ENCODE measurements around the gene SEC31A.

SEC31A gene

GRCh38 chr4:82780752-82781231 is 110.2 kb downstream of the SEC31A start (continued):
- TF ChIP-seq ELK4 (IDR thresholded peaks at IDR 0.05; ENCODE audit: borderline replicate concordance, low read depth, low read length) (no peak), ZSCAN30 (tag by site-specific recombination; IDR thresholded peaks at IDR 0.05) (0 out of 2 replicates have a peak, but pooled peaks have one; percentile 49), ZNF423 (tag by site-specific recombination; IDR thresholded peaks at IDR 0.05) (peak; percentile 89), ZBTB8A (tag by site-specific recombination; IDR thresholded peaks at IDR 0.05) (peak; percentile 87), ZNF341 (tag by site-specific recombination; IDR thresholded peaks at IDR 0.05; ENCODE audit: low read depth) (peak; percentile 61; the same call in 1 of the 2 replicates), ZNF266 (tag by site-specific recombination; IDR thresholded peaks at IDR 0.05; ENCODE audit: low read depth) (no peak), ZNF626 (tag by site-specific recombination; IDR thresholded peaks at IDR 0.05) (no peak), ZNF629 (tag by site-specific recombination; IDR thresholded peaks at IDR 0.05) (peak; percentile 46), ZNF660 (tag by site-specific recombination; IDR thresholded peaks at IDR 0.05) (0 out of 2 replicates have a peak, but pooled peaks have one; percentile 10), ZBTB20 (tag by site-specific recombination; IDR thresholded peaks at IDR 0.05) (peak; percentile 31; the same call in 1 of the 2 replicates), MZF1 (tag by site-specific recombination; IDR thresholded peaks at IDR 0.05; ENCODE audit: borderline replicate concordance) (0 out of 2 replicates have a peak, but pooled peaks have one; percentile 55), ZFHX2 (tag by site-specific recombination; conservative IDR thresholded peaks at IDR 0.05) (no peak), ZNF174 (tag by site-specific recombination; IDR thresholded peaks at IDR 0.05) (no peak), SALL2 (tag by site-specific recombination; IDR thresholded peaks at IDR 0.05; ENCODE audit: borderline replicate concordance) (no peak), ZNF510 (tag by site-specific recombination; IDR thresholded peaks at IDR 0.05; ENCODE audit: insufficient replicate concordance) (no peak), ZNF19 (tag by site-specific recombination; IDR thresholded peaks at IDR 0.05; ENCODE audit: low read depth) (no peak), ZNF366 (tag by site-specific recombination; conservative IDR thresholded peaks at IDR 0.05) (peak; percentile 73), ZNF132 (tag by site-specific recombination; IDR thresholded peaks at IDR 0.05; ENCODE audit: borderline replicate concordance) (no peak), KLF8 (tag by site-specific recombination; IDR thresholded peaks at IDR 0.05) (no peak; the same call in 1 of the 2 replicates), ZNF18 (tag by site-specific recombination; IDR thresholded peaks at IDR 0.05) (peak; percentile 88), ZNF776 (tag by site-specific recombination; IDR thresholded peaks at IDR 0.05; ENCODE audit: borderline replicate concordance) (no peak), ZNF280D (tag by site-specific recombination; IDR thresholded peaks at IDR 0.05) (no peak), ZNF202 (tag by site-specific recombination; IDR thresholded peaks at IDR 0.05; ENCODE audit: borderline replicate concordance) (no peak), ZNF837 (tag by site-specific recombination; IDR thresholded peaks at IDR 0.05) (no peak), ZNF426 (tag by site-specific recombination; IDR thresholded peaks at IDR 0.05) (no peak), ZNF610 (tag by site-specific recombination; IDR thresholded peaks at IDR 0.05; ENCODE audit: borderline replicate concordance) (0 out of 2 replicates have a peak, but pooled peaks have one; percentile 32)
- TF ChIP-seq, protein P1, sequence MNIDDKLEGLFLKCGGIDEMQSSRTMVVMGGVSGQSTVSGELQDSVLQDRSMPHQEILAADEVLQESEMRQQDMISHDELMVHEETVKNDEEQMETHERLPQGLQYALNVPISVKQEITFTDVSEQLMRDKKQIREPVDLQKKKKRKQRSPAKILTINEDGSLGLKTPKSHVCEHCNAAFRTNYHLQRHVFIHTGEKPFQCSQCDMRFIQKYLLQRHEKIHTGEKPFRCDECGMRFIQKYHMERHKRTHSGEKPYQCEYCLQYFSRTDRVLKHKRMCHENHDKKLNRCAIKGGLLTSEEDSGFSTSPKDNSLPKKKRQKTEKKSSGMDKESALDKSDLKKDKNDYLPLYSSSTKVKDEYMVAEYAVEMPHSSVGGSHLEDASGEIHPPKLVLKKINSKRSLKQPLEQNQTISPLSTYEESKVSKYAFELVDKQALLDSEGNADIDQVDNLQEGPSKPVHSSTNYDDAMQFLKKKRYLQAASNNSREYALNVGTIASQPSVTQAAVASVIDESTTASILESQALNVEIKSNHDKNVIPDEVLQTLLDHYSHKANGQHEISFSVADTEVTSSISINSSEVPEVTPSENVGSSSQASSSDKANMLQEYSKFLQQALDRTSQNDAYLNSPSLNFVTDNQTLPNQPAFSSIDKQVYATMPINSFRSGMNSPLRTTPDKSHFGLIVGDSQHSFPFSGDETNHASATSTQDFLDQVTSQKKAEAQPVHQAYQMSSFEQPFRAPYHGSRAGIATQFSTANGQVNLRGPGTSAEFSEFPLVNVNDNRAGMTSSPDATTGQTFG (tag by site-specific recombination; IDR thresholded peaks at IDR 0.05; ENCODE audit: borderline replicate concordance), result no peak
- TF ChIP-seq, protein P2, sequence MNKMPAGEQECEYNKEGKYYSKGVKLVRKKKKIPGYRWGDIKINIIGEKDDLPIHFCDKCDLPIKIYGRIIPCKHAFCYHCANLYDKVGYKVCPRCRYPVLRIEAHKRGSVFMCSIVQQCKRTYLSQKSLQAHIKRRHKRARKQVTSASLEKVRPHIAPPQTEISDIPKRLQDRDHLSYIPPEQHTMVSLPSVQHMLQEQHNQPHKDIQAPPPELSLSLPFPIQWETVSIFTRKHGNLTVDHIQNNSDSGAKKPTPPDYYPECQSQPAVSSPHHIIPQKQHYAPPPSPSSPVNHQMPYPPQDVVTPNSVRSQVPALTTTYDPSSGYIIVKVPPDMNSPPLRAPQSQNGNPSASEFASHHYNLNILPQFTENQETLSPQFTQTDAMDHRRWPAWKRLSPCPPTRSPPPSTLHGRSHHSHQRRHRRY (tag by site-specific recombination; IDR thresholded peaks at IDR 0.05), result no peak
- TF ChIP-seq, protein P3, sequence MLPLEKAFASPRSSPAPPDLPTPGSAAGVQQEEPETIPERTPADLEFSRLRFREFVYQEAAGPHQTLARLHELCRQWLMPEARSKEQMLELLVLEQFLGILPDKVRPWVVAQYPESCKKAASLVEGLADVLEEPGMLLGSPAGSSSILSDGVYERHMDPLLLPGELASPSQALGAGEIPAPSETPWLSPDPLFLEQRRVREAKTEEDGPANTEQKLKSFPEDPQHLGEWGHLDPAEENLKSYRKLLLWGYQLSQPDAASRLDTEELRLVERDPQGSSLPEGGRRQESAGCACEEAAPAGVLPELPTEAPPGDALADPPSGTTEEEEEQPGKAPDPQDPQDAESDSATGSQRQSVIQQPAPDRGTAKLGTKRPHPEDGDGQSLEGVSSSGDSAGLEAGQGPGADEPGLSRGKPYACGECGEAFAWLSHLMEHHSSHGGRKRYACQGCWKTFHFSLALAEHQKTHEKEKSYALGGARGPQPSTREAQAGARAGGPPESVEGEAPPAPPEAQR (tag by site-specific recombination; IDR thresholded peaks at IDR 0.05), result no peak
